ENCODE measurements around the gene CRYAB. TPM values are rescaled to one million over a fixed set of nuclear protein-coding genes. Genes with fewer than 3 reads are reported as not detected.

Gene CRYAB
- total RNA-seq, 4 donors from 2014 or later, result 763 to 2,291 (median 1,427) TPM

- no peak for ATAC-seq
- H3K4me3 ChIP-seq, result no peak overlapping the region
- H3K27ac ChIP-seq, result peak overlapping the region in 1 of 4 donors; percentile 85
- DNase-seq, result no peak
- H3K36me3 ChIP-seq, result no peaks in the 10 kb centered on the region
- no peaks in the 10 kb centered on the region for H3K9me3 ChIP-seq
- no peak for TF ChIP-seq CTCF (IDR thresholded peaks at IDR 0.05 in 4 of 5, conservative IDR thresholded peaks at IDR 0.05 in 1 of 5)
- no peak for TF ChIP-seq POLR2A (IDR thresholded peaks at IDR 0.05)
- H3K27me3 ChIP-seq, result no peaks in the 10 kb centered on the region
- intact Hi-C loops (cut with DNase I; ENCODE audit: low total_unique reads) (no loop called here), in situ Hi-C loops (cut with MboI; ENCODE audit: low sequenced_read_pairs in 4 of 4) (no loop called here)
- H3K4me1 ChIP-seq, result peaks cover 15 to 31% of the 10 kb centered on the region in 2 donors
These were observed 33.6 kb upstream of the CRYAB start for GRCh38 chr11:111945198-111945597.

- ATAC-seq, result no peak
- Histone ChIP-seq H3K36me3 (no peaks in the 10 kb centered on the region), H3K27me3 (no peaks in the 10 kb centered on the region), H3K4me1 (peaks cover 15 to 36% of the 10 kb centered on the region in 2 donors), H3K9me3 (no peaks in the 10 kb centered on the region), H3K27ac (peak overlapping the region in 3 of 4 donors; percentile 21 to 85 (median 22)), H3K4me3 (no peak overlapping the region)
- intact Hi-C loops (cut with DNase I; ENCODE audit: low total_unique reads) (no loop called here), in situ Hi-C loops (cut with MboI; ENCODE audit: low sequenced_read_pairs in 4 of 4) (no loop called here)
- no peak for DNase-seq
- TF ChIP-seq POLR2A (IDR thresholded peaks at IDR 0.05) (no peak), CTCF (IDR thresholded peaks at IDR 0.05 in 4 of 5, conservative IDR thresholded peaks at IDR 0.05 in 1 of 5) (no peak)
These were observed 33.1 kb upstream of the CRYAB start for GRCh38 chr11:111944651-111945051.

- no peak for ATAC-seq
- TF ChIP-seq POLR2A (IDR thresholded peaks at IDR 0.05), result no peak
- no peak for TF ChIP-seq CTCF (IDR thresholded peaks at IDR 0.05 in 4 of 5, conservative IDR thresholded peaks at IDR 0.05 in 1 of 5)
- Histone ChIP-seq H3K4me3 (no peak overlapping the region), H3K27ac (peak overlapping the region in 3 of 4 donors; percentile 21 to 85 (median 22)), H3K9me3 (no peaks in the 10 kb centered on the region), H3K4me1 (peaks cover 16 to 41% of the 10 kb centered on the region in 2 donors), H3K27me3 (no peaks in the 10 kb centered on the region), H3K36me3 (no peaks in the 10 kb centered on the region)
- intact Hi-C loops (cut with DNase I; ENCODE audit: low total_unique reads) (no loop called here), in situ Hi-C loops (cut with MboI; ENCODE audit: low sequenced_read_pairs in 4 of 4) (no loop called here)
- no peak for DNase-seq
These were observed 32.6 kb upstream of the CRYAB start for GRCh38 chr11:111944139-111944538.

- H3K9me3 ChIP-seq, result no peaks in the 10 kb centered on the region
- H3K4me1 ChIP-seq, result peaks cover 24 to 53% of the 10 kb centered on the region in 2 donors
- no peaks in the 10 kb centered on the region for H3K27me3 ChIP-seq
- ATAC-seq (no peak), DNase-seq (no peak)
- intact Hi-C loops (cut with DNase I; ENCODE audit: low total_unique reads) (loop anchor here (1.0 kb wide), 1 partner anchor 14 kb away; no protein-coding TSS in a partner anchor), in situ Hi-C loops (cut with MboI; ENCODE audit: low sequenced_read_pairs in 4 of 4) (no loop called here)
- TF ChIP-seq CTCF (IDR thresholded peaks at IDR 0.05 in 4 of 5, conservative IDR thresholded peaks at IDR 0.05 in 1 of 5) (no peak), POLR2A (IDR thresholded peaks at IDR 0.05) (no peak)
- peak overlapping the region; percentile 64 to 85 (median 73) for H3K27ac ChIP-seq
- no peak overlapping the region for H3K4me3 ChIP-seq
- H3K36me3 ChIP-seq, result no peaks in the 10 kb centered on the region
These were observed 31.3 kb upstream of the CRYAB start for GRCh38 chr11:111942829-111943228.

- ATAC-seq, result peak; percentile 82 to 83
- peaks cover 24 to 60% of the 10 kb centered on the region in 2 donors for H3K4me1 ChIP-seq
- in situ Hi-C loops (cut with MboI; ENCODE audit: low sequenced_read_pairs in 4 of 4), result no loop called here
These were observed 30.4 kb upstream of the CRYAB start for GRCh38 chr11:111941963-111942362.

More at GRCh38 chr11:111941963-111942362, 30.4 kb upstream of the CRYAB start:
- peak overlapping the region; percentile 64 to 85 (median 73) for H3K27ac ChIP-seq
- peak; percentile 79 to 84 for DNase-seq
- H3K9me3 ChIP-seq, result no peaks in the 10 kb centered on the region
- intact Hi-C loops (cut with DNase I; ENCODE audit: low total_unique reads), result loop anchor here (1.0 kb wide), 1 partner anchor 15 kb away; no protein-coding TSS in a partner anchor
- no peaks in the 10 kb centered on the region for H3K27me3 ChIP-seq
- TF ChIP-seq POLR2A (IDR thresholded peaks at IDR 0.05), result no peak
- no peak for TF ChIP-seq CTCF (IDR thresholded peaks at IDR 0.05 in 4 of 5, conservative IDR thresholded peaks at IDR 0.05 in 1 of 5)
- no peaks in the 10 kb centered on the region for H3K36me3 ChIP-seq
- H3K4me3 ChIP-seq, result no peak overlapping the region

Measured in gastrocnemius medialis (tissue), 4 donors.